CD4-positive, alpha-beta memory T cell (primary cell): Measurements from ENCODE around the gene TNFRSF21. TPM values are rescaled to one million over a fixed set of nuclear protein-coding genes. Genes with fewer than 3 reads are reported as not detected.

Experiments used
- CTCF ChIA-PET: fragments of 350-600 bp; sonication (Branson Sonifier 250); formaldehyde crosslinking; loops from one replicate; lab custom pipeline; 2021; ENCODE audit warnings: inconsistent platforms; ENCODE audit not compliant: partially characterized antibody; lab: Charles Lee
- POLR2A ChIA-PET: fragments of 350-600 bp; sonication (Branson Sonifier 250); formaldehyde crosslinking; loops from one replicate; lab custom pipeline; 2021; ENCODE audit not compliant: partially characterized antibody; lab: Charles Lee
- DNase-seq, 5 donors: peaks; one replicate each; pipeline versions ENCODE4 v3.0.0 to v3.0.0-alpha.2; 2020 to 2022; ENCODE audit warnings: mixed read lengths in 1 of 5
- H3K27ac ChIP-seq: one replicate; pipeline ENCODE4 v1.7.0; 2013; ENCODE audit warnings: low read depth, low read length
- H3K27me3 ChIP-seq: 2 replicates; pipeline ENCODE4 v1.7.0; 2013; ENCODE audit warnings: mild to moderate bottlenecking, low read length, moderate library complexity; ENCODE audit not compliant: insufficient read depth
- H3K36me3 ChIP-seq: 2 replicates; pipeline ENCODE4 v1.7.0; 2013; ENCODE audit warnings: mild to moderate bottlenecking, low read length, moderate library complexity; ENCODE audit not compliant: insufficient read depth
- H3K4me1 ChIP-seq: 2 replicates; pipeline ENCODE4 v1.7.0; 2013; ENCODE audit warnings: mild to moderate bottlenecking, low read length, moderate library complexity; ENCODE audit not compliant: insufficient read depth
- H3K4me3 ChIP-seq, 2 donors: one replicate each; pipeline ENCODE4 v1.7.0; 2013; ENCODE audit warnings: low read length in 2 of 2, mild to moderate bottlenecking in 1 of 2
- H3K9me3 ChIP-seq, 2 donors: one replicate each; pipeline ENCODE4 v1.7.0; 2013; ENCODE audit warnings: low read length in 2 of 2, control low read depth in 1 of 2; ENCODE audit not compliant: control insufficient read depth in 1 of 2
- H3K27ac Mint-ChIP-seq, 7 donors: one replicate each; pipeline ENCODE4 v1.8.0; 2020 to 2021; ENCODE audit warnings: mixed read lengths in 7 of 7, mild to moderate bottlenecking in 6 of 7, inconsistent platforms in 3 of 7, moderate library complexity in 3 of 7
- H3K27me3 Mint-ChIP-seq, 2 donors: one replicate each; pipeline ENCODE4 v1.8.0; 2020 to 2021; ENCODE audit warnings: mixed read lengths in 2 of 2
- H3K36me3 Mint-ChIP-seq, 2 donors: one replicate each; pipeline ENCODE4 v1.8.0; 2020 to 2021; ENCODE audit warnings: mixed read lengths in 2 of 2, inconsistent platforms in 1 of 2, mild to moderate bottlenecking in 1 of 2
- H3K4me1 Mint-ChIP-seq, 4 donors: one replicate each; pipeline ENCODE4 v1.8.0; 2020 to 2021; ENCODE audit warnings: mixed read lengths in 4 of 4, mild to moderate bottlenecking in 1 of 4
- H3K4me3 Mint-ChIP-seq, 8 donors: one replicate each; pipeline ENCODE4 v1.8.0; 2020 to 2021; ENCODE audit warnings: mixed read lengths in 8 of 8, mild to moderate bottlenecking in 7 of 8, moderate library complexity in 6 of 8, inconsistent platforms in 3 of 8
- H3K9me3 Mint-ChIP-seq, 8 donors: one replicate each; pipeline ENCODE4 v1.8.0; 2020 to 2021; ENCODE audit warnings: mixed read lengths in 8 of 8, mild to moderate bottlenecking in 5 of 8, inconsistent platforms in 3 of 8, moderate library complexity in 1 of 8
- intact Hi-C: fragments of 100-400 bp; cut with micrococcal nuclease; formaldehyde crosslinking; loops from one replicate; pipeline ENCODE4 v1.15.1; 2023
- polyA plus RNA-seq, 2 donors: library from polyadenylated mRNA; unstranded; fragments of 300-500 nt; fragmentation: Illumina TruSeq; gene quantifications; one replicate each; pipeline ENCODE4 v1.2.3, GENCODE V29; 2021
- total RNA-seq, 2 experiments: library from RNA; stranded (reverse); gene quantifications; one replicate each; pipeline ENCODE4 v1.2.3, GENCODE V29; 2021

TNFRSF21 gene
- total and polyA plus RNA-seq, 4 experiments from 2014 or later, result 0.19 to 0.23 TPM; not detected in 2

DNA sequence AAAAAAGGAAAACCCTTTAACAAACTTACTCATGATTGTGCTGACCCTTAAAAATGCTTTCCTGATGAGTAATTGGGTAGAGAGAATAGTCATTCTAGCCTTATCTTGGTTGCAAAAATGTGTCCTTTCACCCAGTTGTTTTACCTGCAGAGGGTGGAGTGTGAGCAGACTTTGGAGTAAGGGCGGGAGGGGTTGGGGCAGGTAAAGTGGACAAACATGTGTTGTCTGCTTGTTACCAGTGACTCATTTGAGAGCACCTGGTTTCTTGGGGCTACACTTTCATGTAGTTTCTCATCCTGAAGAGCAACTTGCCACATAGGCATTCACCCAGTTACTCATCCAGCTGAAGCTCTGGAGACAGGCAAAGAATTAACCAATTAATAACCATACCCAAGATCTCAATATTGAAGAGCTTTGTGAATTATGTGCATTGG, 121.1 kb downstream of the TNFRSF21 start:
- Mint-ChIP-seq H3K9me3 (peaks cover 0 to 1% (median 0%) of the 10 kb centered on the region in 8 donors), H3K36me3 (no peaks in the 10 kb centered on the region), H3K27me3 (peaks cover 0 to 1% of the 10 kb centered on the region in 2 donors), H3K4me3 (no peak overlapping the region), H3K4me1 (no peaks in the 10 kb centered on the region), H3K27ac (no peak overlapping the region)
- H3K27me3 ChIP-seq, result no peaks in the 10 kb centered on the region
- H3K9me3 ChIP-seq, result no peaks in the 10 kb centered on the region
- no peaks in the 10 kb centered on the region for H3K4me1 ChIP-seq
- H3K36me3 ChIP-seq, result no peaks in the 10 kb centered on the region
- intact Hi-C loops, result no loop called here
- CTCF ChIA-PET, result no interaction called here
- H3K4me3 ChIP-seq, result no peak overlapping the region
- no peak overlapping the region for H3K27ac ChIP-seq
- POLR2A ChIA-PET, result no interaction called here
- no peak for DNase-seq

DNA sequence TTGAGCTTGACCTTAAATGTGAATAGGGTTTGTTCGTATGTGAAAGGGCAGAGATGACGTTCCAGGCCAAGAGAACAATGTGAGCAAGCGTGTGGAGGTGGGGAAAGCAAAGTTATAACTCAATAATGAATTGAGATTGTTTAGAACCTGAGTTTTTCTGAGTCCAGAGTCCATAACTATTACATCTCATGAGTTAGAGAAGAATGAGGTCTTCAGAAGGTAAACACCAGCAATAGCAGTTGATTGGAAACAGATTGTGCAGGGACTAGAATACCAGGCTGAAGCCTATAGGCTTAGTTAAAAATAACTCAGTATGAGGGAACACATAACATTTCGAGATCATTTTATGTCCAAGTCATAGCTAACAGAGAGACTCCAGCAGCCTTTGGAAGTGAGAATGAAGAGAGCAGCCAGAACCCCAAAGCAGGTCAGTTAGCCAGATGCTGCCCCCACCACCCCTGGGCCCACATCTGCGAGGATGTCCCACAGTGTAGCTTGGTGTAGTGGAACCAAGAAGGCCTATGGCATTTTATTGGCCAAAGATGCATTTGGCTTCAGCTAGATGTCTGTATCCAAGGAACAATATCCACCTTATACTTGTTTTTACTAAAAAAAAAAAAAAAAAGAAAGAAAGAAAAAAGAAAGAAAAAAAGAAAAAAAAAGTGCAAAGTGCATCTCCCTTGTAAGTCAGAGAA, 121.7 kb downstream of the TNFRSF21 start:
- Histone ChIP-seq H3K4me1 (no peaks in the 10 kb centered on the region), H3K36me3 (no peaks in the 10 kb centered on the region), H3K9me3 (no peaks in the 10 kb centered on the region), H3K4me3 (no peak overlapping the region), H3K27me3 (no peaks in the 10 kb centered on the region), H3K27ac (no peak overlapping the region)
- Mint-ChIP-seq H3K27me3 (peaks cover 0 to 1% of the 10 kb centered on the region in 2 donors), H3K9me3 (peaks cover 0 to 1% (median 0%) of the 10 kb centered on the region in 8 donors), H3K36me3 (no peaks in the 10 kb centered on the region), H3K4me1 (no peaks in the 10 kb centered on the region), H3K4me3 (no peak overlapping the region), H3K27ac (no peak overlapping the region)
- DNase-seq, result no peak
- intact Hi-C loops, result no loop called here
- POLR2A ChIA-PET, result no interaction called here
- CTCF ChIA-PET, result no interaction called here

DNA sequence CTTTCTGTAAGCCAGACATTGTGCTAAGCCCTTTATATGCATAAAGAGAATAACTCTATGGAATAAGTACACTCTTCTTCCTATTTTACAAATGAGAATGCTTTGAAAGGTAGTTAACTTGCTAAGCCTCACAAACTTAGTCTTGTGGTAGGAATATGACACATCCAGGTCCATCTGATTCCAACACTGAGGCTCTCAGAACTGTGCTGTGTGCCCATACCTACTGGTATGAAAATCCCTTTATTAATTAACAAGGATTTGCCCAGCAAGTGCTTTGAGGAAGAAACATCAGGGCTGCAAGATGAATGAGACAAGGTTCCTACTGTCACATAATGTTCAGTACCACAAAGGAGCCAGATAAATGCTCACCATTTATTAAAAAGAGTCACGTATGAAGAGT, 122.6 kb downstream of the TNFRSF21 start:
- POLR2A ChIA-PET, result no interaction called here
- Mint-ChIP-seq H3K4me1 (no peaks in the 10 kb centered on the region), H3K9me3 (peaks cover 0 to 1% (median 0%) of the 10 kb centered on the region in 8 donors), H3K4me3 (no peak overlapping the region), H3K36me3 (no peaks in the 10 kb centered on the region), H3K27ac (no peak overlapping the region), H3K27me3 (peaks cover 0 to 1% of the 10 kb centered on the region in 2 donors)
- no peaks in the 10 kb centered on the region for H3K27me3 ChIP-seq
- no peaks in the 10 kb centered on the region for H3K36me3 ChIP-seq
- intact Hi-C loops, result no loop called here
- no peaks in the 10 kb centered on the region for H3K4me1 ChIP-seq
- no peak for DNase-seq
- CTCF ChIA-PET, result no interaction called here
- no peak overlapping the region for H3K27ac ChIP-seq
- no peaks in the 10 kb centered on the region for H3K9me3 ChIP-seq
- no peak overlapping the region for H3K4me3 ChIP-seq

DNA sequence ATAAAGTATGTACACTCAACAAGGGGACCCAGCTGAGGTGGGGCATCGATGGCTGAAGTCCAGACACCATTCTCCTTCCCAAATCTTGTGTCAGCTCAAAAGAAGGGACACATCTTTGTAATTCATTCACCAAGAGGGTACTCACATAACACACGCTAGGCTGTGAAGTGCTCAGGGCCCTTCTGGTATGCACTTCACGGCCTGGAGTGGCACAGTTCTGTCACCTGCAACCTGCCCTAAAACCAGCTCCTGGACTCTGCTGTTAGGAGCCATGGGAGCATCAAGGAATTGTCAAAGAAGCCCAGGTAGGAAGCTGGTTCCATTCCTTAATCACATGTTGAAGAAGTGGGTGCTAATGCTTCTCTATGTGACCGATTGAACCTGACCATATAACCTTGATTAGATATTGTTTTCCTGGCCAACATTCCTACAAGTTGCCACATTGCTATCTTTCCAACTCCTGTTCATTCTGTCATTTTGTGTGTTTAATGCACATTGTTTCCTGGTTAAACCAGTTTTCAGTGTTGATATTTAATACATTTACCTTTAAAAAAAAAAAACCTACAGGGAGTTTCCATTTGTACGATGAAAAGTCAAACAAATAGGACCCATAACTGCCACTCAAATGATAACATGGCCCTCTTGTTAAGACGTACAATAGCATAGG, 127.3 kb downstream of the TNFRSF21 start:
- Mint-ChIP-seq H3K27ac (no peak overlapping the region), H3K9me3 (peaks cover 0 to 4% (median 0%) of the 10 kb centered on the region in 8 donors), H3K36me3 (no peaks in the 10 kb centered on the region), H3K4me1 (no peaks in the 10 kb centered on the region), H3K27me3 (no peaks in the 10 kb centered on the region), H3K4me3 (no peak overlapping the region)
- CTCF ChIA-PET, result no interaction called here
- no peaks in the 10 kb centered on the region for H3K36me3 ChIP-seq
- intact Hi-C loops, result no loop called here
- H3K27ac ChIP-seq, result no peak overlapping the region
- no peaks in the 10 kb centered on the region for H3K27me3 ChIP-seq
- no peaks in the 10 kb centered on the region for H3K9me3 ChIP-seq
- no peak for DNase-seq
- POLR2A ChIA-PET, result no interaction called here
- no peak overlapping the region for H3K4me3 ChIP-seq
- no peaks in the 10 kb centered on the region for H3K4me1 ChIP-seq

DNA sequence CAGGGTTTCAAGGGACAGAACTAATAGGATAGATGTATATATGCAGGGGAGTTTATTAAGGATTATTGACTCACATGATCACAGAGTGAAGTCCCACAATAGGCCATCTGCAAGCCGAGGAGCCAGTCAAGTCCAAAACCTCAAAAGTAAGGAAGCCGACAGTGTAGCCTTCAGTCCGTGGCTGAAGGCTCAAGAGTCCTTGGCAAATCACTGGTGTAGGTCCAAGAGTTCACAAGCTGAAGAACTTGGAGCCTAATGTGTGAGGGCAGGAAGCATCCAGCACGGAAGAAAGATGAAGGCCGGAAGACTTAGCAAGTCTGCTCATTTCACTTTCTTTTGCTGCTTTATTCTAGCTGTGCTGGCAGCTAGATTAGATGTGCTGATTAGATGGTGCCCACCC, 128.0 kb downstream of the TNFRSF21 start:
- H3K27me3 ChIP-seq, result no peaks in the 10 kb centered on the region
- POLR2A ChIA-PET, result no interaction called here

More for the DNA sequence above, 128.0 kb downstream of the TNFRSF21 start:
- H3K9me3 Mint-ChIP-seq, result peaks cover 0 to 4% (median 0%) of the 10 kb centered on the region in 8 donors
- Histone ChIP-seq H3K27ac (no peak overlapping the region), H3K9me3 (no peaks in the 10 kb centered on the region), H3K4me3 (no peak overlapping the region), H3K4me1 (no peaks in the 10 kb centered on the region), H3K36me3 (no peaks in the 10 kb centered on the region)
- intact Hi-C loops, result no loop called here
- DNase-seq, result no peak
- H3K27ac Mint-ChIP-seq, result no peak overlapping the region
- H3K4me1 Mint-ChIP-seq, result no peaks in the 10 kb centered on the region
- no peaks in the 10 kb centered on the region for H3K36me3 Mint-ChIP-seq
- no peaks in the 10 kb centered on the region for H3K27me3 Mint-ChIP-seq
- no peak overlapping the region for H3K4me3 Mint-ChIP-seq
- CTCF ChIA-PET, result no interaction called here

Other genes starting within 250 kb of the TNFRSF21 start
- 10 to 100 TPM; 25.7 to 25.8 TPM for gene CD2AP, start 167.9 kb upstream of the TNFRSF21 start, total RNA-seq
- 1 to 10 TPM; 3.5 to 8.4 TPM for gene CD2AP, start 167.9 kb upstream of the TNFRSF21 start, polyA plus RNA-seq